MV-4-11 (cell line): ENCODE results near the gene ALK.

Experiments
- DNase-seq: peaks from one replicate; lab custom pipeline; 2025; lab: John Stamatoyannopoulos, UW

Gene ALK

GRCh38 chr2:29575370-29575890 is 346.0 kb downstream of the ALK start:
- DNase-seq: no peak

GRCh38 chr2:29573612-29574011 is 347.8 kb downstream of the ALK start:
- DNase-seq: no peak

- DNase-seq: no peak
These were observed 348.2 kb downstream of the ALK start for GRCh38 chr2:29573147-29573546.

DNA sequence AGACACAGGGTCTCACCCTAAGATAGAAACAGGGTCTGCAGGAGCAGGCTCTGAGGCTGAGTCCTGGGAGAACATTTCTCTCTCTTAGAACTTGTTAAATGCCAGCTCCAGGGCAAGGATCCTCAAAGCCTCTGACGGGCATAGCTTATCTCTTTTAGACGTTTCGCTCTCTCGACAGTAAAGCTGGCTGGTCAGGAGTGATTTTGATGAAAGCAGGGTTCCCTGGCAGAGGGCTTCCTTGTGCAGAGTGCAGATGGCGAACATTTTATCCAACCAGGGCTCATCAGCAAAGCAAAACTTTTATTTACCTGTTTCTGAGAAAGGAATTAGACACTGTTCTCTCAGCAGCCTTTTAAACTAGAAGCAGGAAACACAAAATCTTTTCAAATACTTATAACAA is 350.8 kb downstream of the ALK start:
- no peak for DNase-seq

DNA sequence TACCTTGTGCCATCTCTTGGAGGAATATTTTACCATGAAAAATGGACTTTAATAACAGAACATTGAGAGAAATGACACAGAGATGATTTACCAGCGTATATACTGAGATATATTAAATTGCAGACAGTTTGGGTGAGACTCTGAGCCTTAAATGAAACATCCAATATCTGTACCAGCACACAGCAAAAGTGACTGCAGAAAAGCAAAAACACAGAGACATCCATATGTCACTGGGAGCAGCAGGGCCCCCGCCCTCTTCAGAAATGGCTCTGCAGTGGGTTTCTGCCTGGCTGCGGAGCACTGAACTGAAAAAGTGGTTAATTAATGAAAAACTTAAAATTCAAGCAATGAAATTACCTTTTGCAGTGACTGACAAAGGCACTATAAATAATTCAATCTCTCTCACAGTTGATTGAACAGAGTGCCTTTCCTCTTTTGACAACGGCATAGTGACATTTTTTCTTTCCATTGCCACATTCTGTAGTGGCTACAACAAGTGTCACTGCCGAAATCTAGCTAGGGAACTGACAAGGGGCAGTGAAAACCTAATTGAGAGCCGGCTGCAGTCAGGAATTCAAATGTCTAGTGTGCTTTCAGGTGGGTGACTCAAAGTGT is 353.4 kb downstream of the ALK start:
- DNase-seq: no peak

- DNase-seq: no peak
These were observed 357.7 kb downstream of the ALK start for GRCh38 chr2:29563697-29564096.

- no peak for DNase-seq
These were observed 358.5 kb downstream of the ALK start for GRCh38 chr2:29562896-29563295.

DNA sequence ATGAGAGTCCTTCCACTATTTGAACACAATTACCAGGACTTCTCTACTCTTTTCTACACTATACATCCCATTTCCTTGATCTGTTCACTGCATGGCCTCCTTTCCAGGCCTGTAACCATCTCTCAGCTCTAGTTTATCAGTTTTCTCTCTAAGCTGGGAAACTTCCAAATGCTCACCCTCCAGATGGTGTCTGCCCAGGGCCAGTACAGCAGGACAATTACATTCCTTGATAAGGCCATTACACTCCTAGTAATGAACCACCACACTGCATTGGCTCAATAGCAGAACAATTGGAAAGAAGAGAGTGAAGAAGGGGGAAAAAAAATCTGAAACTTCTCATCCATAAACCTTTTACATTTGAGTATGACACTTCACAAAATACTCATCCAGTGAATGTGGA is 359.1 kb downstream of the ALK start:
- DNase-seq: no peak

GRCh38 chr2:29561628-29562027 is 359.8 kb downstream of the ALK start:
- DNase-seq: no peak

DNA sequence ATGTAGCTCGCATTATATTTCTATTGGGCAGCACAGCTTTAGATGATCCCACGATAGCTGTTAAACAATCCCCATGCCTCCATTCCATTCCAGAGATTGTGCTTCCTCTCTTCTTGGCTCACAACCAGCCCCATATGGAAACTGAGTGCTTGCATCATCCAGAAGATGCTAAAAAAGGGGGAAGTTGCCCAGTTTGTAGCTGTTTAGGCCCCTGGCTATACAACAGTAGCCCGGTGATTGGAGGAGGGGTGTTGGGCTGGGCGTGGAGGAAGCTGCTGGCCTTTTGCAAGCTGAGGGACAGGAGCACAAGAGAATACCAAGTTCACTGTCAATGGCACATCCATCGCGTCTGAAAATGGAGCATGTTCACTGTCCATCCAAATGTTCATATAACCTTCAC is 360.2 kb downstream of the ALK start:
- DNase-seq: peak; percentile 76

GRCh38 chr2:29560566-29560965 is 360.8 kb downstream of the ALK start:
- DNase-seq: no peak

- no peak for DNase-seq
These were observed 361.4 kb downstream of the ALK start for GRCh38 chr2:29560030-29560429.

GRCh38 chr2:29559578-29559977 is 361.8 kb downstream of the ALK start:
- no peak for DNase-seq

GRCh38 chr2:29558097-29558496 is 363.3 kb downstream of the ALK start:
- DNase-seq: no peak

DNA sequence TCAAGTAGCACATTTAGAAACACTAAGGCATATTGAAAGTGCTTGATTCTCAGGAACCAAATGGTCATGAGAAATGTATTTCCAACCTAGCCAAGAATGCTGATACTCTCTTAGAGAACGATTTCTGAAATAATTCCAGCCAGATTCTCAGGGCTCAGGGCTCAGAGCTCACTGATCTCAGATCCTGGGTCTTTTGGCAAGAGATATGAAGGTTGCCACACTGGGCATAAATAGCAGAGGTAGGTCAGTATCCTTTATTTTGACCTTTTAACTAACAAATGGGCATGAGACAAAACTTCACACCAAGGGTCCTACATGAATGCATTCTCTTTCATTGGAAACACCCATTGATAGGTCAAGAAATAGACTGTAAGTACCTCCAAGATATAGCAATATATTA is 364.1 kb downstream of the ALK start:
- no peak for DNase-seq

- no peak for DNase-seq
These were observed 372.4 kb downstream of the ALK start for GRCh38 chr2:29549069-29549380.

DNA sequence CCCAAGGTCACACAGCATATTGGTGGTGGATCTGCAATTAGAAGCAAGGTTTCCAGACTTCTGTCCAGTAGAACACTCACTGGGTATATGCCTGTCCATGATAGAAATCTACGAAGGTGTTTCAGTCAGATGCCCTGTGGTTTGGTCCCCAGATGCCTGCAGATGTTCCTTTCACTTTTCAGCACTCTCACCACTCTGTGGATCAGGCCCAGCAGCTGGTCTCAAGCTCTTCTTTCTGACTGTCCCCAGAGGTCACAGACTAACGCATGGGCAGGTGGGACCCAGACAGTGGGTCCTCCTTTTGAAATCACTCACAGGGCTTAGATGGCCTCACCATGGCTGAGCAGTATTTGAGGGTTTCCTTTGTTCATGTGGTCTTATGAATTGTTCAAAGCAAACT is 376.5 kb downstream of the ALK start:
- no peak for DNase-seq

- no peak for DNase-seq
These were observed 377.4 kb downstream of the ALK start for GRCh38 chr2:29544031-29544430.

DNA sequence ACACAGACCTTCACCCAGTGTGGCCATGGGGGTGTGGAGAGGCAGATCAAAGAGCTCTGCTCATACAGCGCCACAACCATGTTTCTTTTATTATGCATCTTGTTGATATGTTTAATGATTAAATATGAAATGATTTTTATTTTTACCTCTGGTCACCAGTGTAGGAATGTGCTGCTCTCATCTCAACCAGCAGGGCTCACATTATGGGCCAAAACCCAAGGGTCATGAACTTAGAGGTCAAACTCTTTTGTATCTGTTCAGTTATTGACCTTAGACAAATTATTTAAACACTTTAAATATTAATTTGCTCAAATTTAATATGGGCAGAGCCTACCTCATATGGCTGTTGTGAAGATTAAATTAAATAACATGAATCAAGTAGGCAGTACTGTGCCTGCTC is 386.2 kb downstream of the ALK start:
- DNase-seq: no peak

DNA sequence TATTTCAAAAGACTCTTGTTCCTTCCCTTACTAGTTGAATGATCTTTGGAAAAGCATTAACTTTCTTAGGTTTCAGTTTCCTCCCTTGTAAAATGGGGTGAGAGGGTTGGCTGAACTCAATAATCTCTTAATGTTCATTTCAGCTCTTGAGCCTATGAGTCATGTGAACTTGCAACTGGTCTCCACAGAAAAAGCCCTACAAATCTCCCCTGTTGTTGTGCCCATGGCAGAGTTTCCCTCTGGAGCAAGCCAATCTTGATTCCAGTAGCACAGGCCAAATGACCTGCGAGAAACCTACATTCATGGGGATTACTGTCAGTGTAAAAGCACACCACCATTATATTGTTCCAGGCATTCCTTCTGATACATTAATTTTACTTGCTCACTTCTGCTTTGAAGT is 388.9 kb downstream of the ALK start:
- peak; percentile 20 for DNase-seq

GRCh38 chr2:29531626-29532025 is 389.8 kb downstream of the ALK start:
- no peak for DNase-seq

DNA sequence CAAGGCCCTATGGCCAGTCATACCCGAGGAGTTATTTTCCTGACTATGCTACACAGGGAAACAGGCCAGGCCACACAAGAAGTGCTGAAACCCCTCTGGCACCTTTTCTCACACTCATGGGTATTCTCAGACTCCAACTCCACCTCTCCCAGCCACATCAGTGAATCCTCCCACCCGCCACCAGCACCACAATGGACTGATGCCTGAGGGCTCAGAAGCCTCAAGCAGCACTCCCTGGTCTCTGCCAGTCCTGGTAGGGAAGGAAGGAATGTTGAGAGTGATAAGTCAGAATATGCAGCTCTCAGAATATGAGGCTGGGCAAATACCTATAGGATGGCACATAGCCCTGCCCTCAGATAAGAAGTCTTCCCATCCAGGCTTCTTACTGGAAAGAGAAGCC is 391.1 kb downstream of the ALK start:
- DNase-seq: no peak

GRCh38 chr2:29528891-29529520 is 392.4 kb downstream of the ALK start:
- DNase-seq: no peak

GRCh38 chr2:29528371-29528770 is 393.0 kb downstream of the ALK start:
- DNase-seq: no peak
